CD14-positive monocyte (primary cell): Measurements from ENCODE around the gene B4GALT4. TPM values are rescaled to one million over a fixed set of nuclear protein-coding genes. Genes with fewer than 3 reads are reported as not detected.

Experiments used
- DNase-seq, 3 donors: peaks; one replicate each; pipeline ENCODE4 v3.0.0-alpha.2; 2011 to 2022
- H2AFZ ChIP-seq: 2 replicates; pipeline ENCODE4 v1.6.0; 2012; ENCODE audit warnings: mild to moderate bottlenecking, low read depth, low read length, inconsistent platforms; ENCODE audit not compliant: insufficient read depth, poor library complexity, severe bottlenecking
- H3K27ac ChIP-seq, 2 donors: 1 replicate in 1 of 2; 2 replicates in 1 of 2; pipeline ENCODE4 v1.5.1; 2012 to 2013; ENCODE audit warnings: low read length in 2 of 2, control low read depth in 1 of 2, inconsistent platforms in 1 of 2, low read depth in 1 of 2, mild to moderate bottlenecking in 1 of 2
- H3K27me3 ChIP-seq, 2 donors: one replicate each; pipeline versions ENCODE4 v1.6.0 to v1.6.1; 2011 to 2013; ENCODE audit warnings: low read length in 2 of 2; ENCODE audit not compliant: control insufficient read depth in 2 of 2, insufficient read depth in 2 of 2
- H3K36me3 ChIP-seq, 2 donors: replicated peaks in 1 of 2; 1 replicate in 1 of 2; 2 replicates in 1 of 2; pipeline versions ENCODE4 v1.5.1 to v1.6.1; 2012 to 2013; ENCODE audit warnings: low read length in 2 of 2, control low read depth in 1 of 2, inconsistent platforms in 1 of 2, mild to moderate bottlenecking in 1 of 2; ENCODE audit not compliant: insufficient read depth in 2 of 2, control insufficient read depth in 1 of 2
- H3K4me1 ChIP-seq, 2 donors: 1 replicate in 1 of 2; 2 replicates in 1 of 2; pipeline versions ENCODE4 v1.5.1 to v1.6.1; 2012 to 2013; ENCODE audit warnings: low read length in 2 of 2, control low read depth in 1 of 2, inconsistent platforms in 1 of 2, mild to moderate bottlenecking in 1 of 2, moderate library complexity in 1 of 2; ENCODE audit not compliant: insufficient read depth in 2 of 2, control insufficient read depth in 1 of 2
- H3K4me2 ChIP-seq: replicated peaks from 2 replicates; pipeline ENCODE3; 2012; ENCODE audit warnings: low read length, moderate library complexity, mild to moderate bottlenecking; ENCODE audit not compliant: poor library complexity, severe bottlenecking; ENCODE audit errors: extremely low read depth
- H3K4me3 ChIP-seq, 3 experiments: fragments of 200-600 bp in 1 of 3; sonication (generic) in 1 of 3; replicated peaks in 1 of 3; 1 replicate in 2 of 3; 2 replicates in 1 of 3; pipeline ENCODE4 v1.5.1; 2011 to 2013; ENCODE audit warnings: low read length in 3 of 3, mild to moderate bottlenecking in 3 of 3, control low read depth in 2 of 3, low read depth in 2 of 3, inconsistent platforms in 1 of 3, moderate library complexity in 1 of 3
- H3K79me2 ChIP-seq: 2 replicates; pipeline ENCODE4 v1.6.0; 2012; ENCODE audit warnings: mild to moderate bottlenecking, control low read depth, inconsistent platforms, low read length, moderate library complexity; ENCODE audit not compliant: insufficient read depth
- H3K9ac ChIP-seq: 2 replicates; pipeline ENCODE4 v1.6.0; 2017; ENCODE audit warnings: low read length, mild to moderate bottlenecking; ENCODE audit not compliant: insufficient read depth, poor library complexity, severe bottlenecking
- H3K9me3 ChIP-seq, 2 donors: replicated peaks in 1 of 2; 1 replicate in 1 of 2; 2 replicates in 1 of 2; pipeline versions ENCODE4 v1.5.1 to v1.6.1; 2012 to 2013; ENCODE audit warnings: low read length in 2 of 2, control low read depth in 1 of 2; ENCODE audit not compliant: control insufficient read depth in 1 of 2, insufficient read depth in 1 of 2
- H4K20me1 ChIP-seq: 2 replicates; pipeline ENCODE4 v1.6.0; 2012; ENCODE audit warnings: mild to moderate bottlenecking, low read length, control low read depth, moderate library complexity; ENCODE audit not compliant: insufficient read depth
- H3K27ac Mint-ChIP-seq, 7 donors: one replicate each; pipeline ENCODE4 v1.8.0; 2020; ENCODE audit warnings: mild to moderate bottlenecking in 7 of 7, mixed read lengths in 7 of 7, moderate library complexity in 6 of 7, inconsistent platforms in 2 of 7
- H3K27me3 Mint-ChIP-seq, 3 donors: one replicate each; pipeline ENCODE4 v1.8.0; 2021 to 2022; ENCODE audit warnings: low read depth in 3 of 3, mild to moderate bottlenecking in 3 of 3, mixed read lengths in 3 of 3, moderate library complexity in 3 of 3, inconsistent platforms in 1 of 3
- H3K36me3 Mint-ChIP-seq, 2 donors: one replicate each; pipeline ENCODE4 v1.8.0; 2020; ENCODE audit warnings: mixed read lengths in 2 of 2, inconsistent platforms in 1 of 2, mild to moderate bottlenecking in 1 of 2
- H3K4me1 Mint-ChIP-seq: one replicate; pipeline ENCODE4 v1.8.0; 2020; ENCODE audit warnings: mild to moderate bottlenecking, mixed read lengths
- H3K4me3 Mint-ChIP-seq, 2 donors: one replicate each; pipeline ENCODE4 v1.8.0; 2020; ENCODE audit warnings: mild to moderate bottlenecking in 2 of 2, mixed read lengths in 2 of 2, moderate library complexity in 1 of 2
- H3K9me3 Mint-ChIP-seq, 7 donors: one replicate each; pipeline ENCODE4 v1.8.0; 2020 to 2022; ENCODE audit warnings: mixed read lengths in 7 of 7, mild to moderate bottlenecking in 6 of 7, moderate library complexity in 6 of 7, inconsistent platforms in 2 of 7
- CTCF ChIP-seq: fragments of 200-600 bp; IDR thresholded peaks from one replicate; pipeline ENCODE4 v1.8.0; 2022; ENCODE audit warnings: antibody characterized with exemption, mild to moderate bottlenecking
- WGBS: methylation state at CpG from one replicate; pipeline ENCODE4 v1.1.5; 2013; ENCODE audit warnings: missing lambda C conversion rate; ENCODE audit not compliant: insufficient coverage; 5-methylcytosine and 5-hydroxymethylcytosine counted together
- intact Hi-C, 2 donors: fragments of 100-400 bp; cut with micrococcal nuclease; formaldehyde crosslinking; loops; one replicate each; pipeline versions ENCODE4 v1.15.0 to v1.15.1; 2023
- polyA plus RNA-seq, 3 donors: library from polyadenylated mRNA; depleted of rRNA in 1 of 3; unstranded in 2 of 3; stranded (reverse) in 1 of 3; fragments of 300-500 nt in 2 of 3; fragments of >200 nt in 1 of 3; fragmentation: Illumina TruSeq in 2 of 3; gene quantifications; 1 replicate in 2 of 3; 2 replicates in 1 of 3; pipeline ENCODE4 v1.2.3, GENCODE V29; 2012 to 2021

The B4GALT4 gene
- polyA plus RNA-seq, 3 donors, result 5.8 to 7.4 (median 5.8) TPM

- 100% methylated on average over 1 of the region's 4 CpGs for WGBS
- H3K9me3 Mint-ChIP-seq, result peaks cover 0 to 4% (median 3%) of the 10 kb centered on the region in 7 donors
Measured at GRCh38 chr3:119177321-119177720, 63.4 kb downstream of the B4GALT4 start.

DNA sequence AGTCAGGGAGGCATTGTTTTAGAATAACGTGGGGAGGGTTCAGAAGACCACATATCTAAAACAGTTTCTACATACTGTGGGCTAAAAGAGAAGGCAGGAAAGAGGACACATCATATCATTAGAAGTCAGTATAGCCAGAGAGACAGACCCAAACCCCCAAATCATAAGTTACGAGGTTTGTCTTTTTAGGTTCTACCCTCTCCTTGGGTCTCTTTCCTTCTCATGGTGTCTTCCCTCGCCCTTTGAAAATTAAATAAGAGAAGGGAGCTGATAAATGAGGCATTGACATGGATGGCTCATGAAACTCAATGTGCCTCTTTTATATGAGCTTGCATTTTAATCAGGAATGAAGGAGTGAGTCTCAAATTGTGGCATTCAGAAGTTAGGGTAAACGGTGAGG lies 63.9 kb downstream of the B4GALT4 start:
- Mint-ChIP-seq H3K4me1 (peaks cover 3% of the 10 kb centered on the region), H3K27ac (peak overlapping the region in 1 of 7 donors; percentile 4), H3K36me3 (no peaks in the 10 kb centered on the region), H3K27me3 (peaks cover 7 to 27% (median 14%) of the 10 kb centered on the region in 3 donors), H3K4me3 (no peak overlapping the region), H3K9me3 (peaks cover 0 to 4% (median 3%) of the 10 kb centered on the region in 7 donors)
- Histone ChIP-seq H3K4me2 (no peak overlapping the region), H3K79me2 (no peaks in the 10 kb centered on the region), H4K20me1 (no peaks in the 10 kb centered on the region), H3K27ac (no peak overlapping the region), H3K4me1 (no peaks in the 10 kb centered on the region), H3K9me3 (no peaks in the 10 kb centered on the region), H3K36me3 (no peaks in the 10 kb centered on the region), H3K4me3 (no peak overlapping the region), H2AFZ (no peak overlapping the region), H3K9ac (no peak overlapping the region), H3K27me3 (peaks cover 5% of the 10 kb centered on the region in 2 donors)
- DNase-seq, result no peak
- 44% methylated on average over 1 of the region's 4 CpGs for WGBS
- intact Hi-C loops, result no loop called here
- no peak for TF ChIP-seq CTCF

More at GRCh38 chr3:119177321-119177720, 63.4 kb downstream of the B4GALT4 start:
- Histone ChIP-seq H3K4me3 (no peak overlapping the region), H3K27ac (no peak overlapping the region), H2AFZ (no peak overlapping the region), H4K20me1 (no peaks in the 10 kb centered on the region), H3K4me1 (no peaks in the 10 kb centered on the region), H3K36me3 (no peaks in the 10 kb centered on the region), H3K27me3 (peaks cover 4 to 5% of the 10 kb centered on the region in 2 donors), H3K9me3 (no peaks in the 10 kb centered on the region), H3K4me2 (no peak overlapping the region), H3K79me2 (no peaks in the 10 kb centered on the region), H3K9ac (no peak overlapping the region)
- H3K4me3 Mint-ChIP-seq, result no peak overlapping the region
- no peaks in the 10 kb centered on the region for H3K36me3 Mint-ChIP-seq
- peaks cover 7 to 24% (median 14%) of the 10 kb centered on the region in 3 donors for H3K27me3 Mint-ChIP-seq
- no peak overlapping the region for H3K27ac Mint-ChIP-seq
- intact Hi-C loops, result no loop called here
- no peak for DNase-seq
- H3K4me1 Mint-ChIP-seq, result peaks cover 3% of the 10 kb centered on the region
- no peak for TF ChIP-seq CTCF
